GM23338 (cell line): ENCODE data around the gene MESD. TPM values are rescaled to one million over a fixed set of nuclear protein-coding genes. Genes with fewer than 3 reads are reported as not detected.

Experiments used
- ATAC-seq: fragments of 200-7000 bp; cut with Tn5 transposase; 3 replicates; pipeline ENCODE4 v1.9.1; 2020
- DNase-seq: peaks from one replicate; pipeline ENCODE4 v3.0.0-alpha.2; 2015; ENCODE audit warnings: low spot score
- H2AFZ ChIP-seq: fragments of 200-600 bp; sonication (generic); 2 replicates; pipeline ENCODE4 v1.8.0; 2016; ENCODE audit warnings: antibody characterized with exemption, mild to moderate bottlenecking, moderate library complexity
- H3F3A ChIP-seq: fragments of 200-600 bp; sonication (generic); replicated peaks from 2 replicates; pipeline ENCODE4 v1.8.0; 2017; ENCODE audit warnings: antibody characterized with exemption, mixed run types, low read depth
- H3K27ac ChIP-seq: fragments of 200-600 bp; sonication (generic); 2 replicates; pipeline ENCODE4 v1.6.1; 2016; ENCODE audit warnings: low read depth
- H3K27me3 ChIP-seq: fragments of 200-600 bp; sonication (generic); 2 replicates; pipeline ENCODE4 v1.8.0; 2016; ENCODE audit warnings: mild to moderate bottlenecking, mixed run types, moderate library complexity; ENCODE audit not compliant: insufficient read depth
- H3K36me3 ChIP-seq: fragments of 200-600 bp; sonication (generic); 2 replicates; pipeline ENCODE4 v1.8.0; 2016; ENCODE audit warnings: mild to moderate bottlenecking; ENCODE audit not compliant: insufficient read depth
- H3K4me1 ChIP-seq: fragments of 200-600 bp; sonication (generic); 2 replicates; pipeline ENCODE4 v1.8.0; 2016; ENCODE audit warnings: mild to moderate bottlenecking, moderate library complexity; ENCODE audit not compliant: insufficient read depth
- H3K4me2 ChIP-seq: fragments of 200-600 bp; sonication (generic); 2 replicates; pipeline ENCODE4 v1.7.1; 2017; ENCODE audit warnings: mixed run types
- H3K4me3 ChIP-seq: fragments of 200-600 bp; sonication (generic); 2 replicates; pipeline ENCODE4 v1.6.1; 2016; ENCODE audit warnings: mixed run types
- H3K79me2 ChIP-seq: fragments of 200-600 bp; sonication (generic); replicated peaks from 2 replicates; pipeline ENCODE4 v1.8.0; 2017; ENCODE audit warnings: mild to moderate bottlenecking; ENCODE audit not compliant: insufficient read depth
- H3K9me2 ChIP-seq: fragments of 200-600 bp; sonication (generic); 2 replicates; pipeline ENCODE4 v1.8.0; 2017; ENCODE audit not compliant: insufficient read depth
- H4K20me1 ChIP-seq: fragments of 200-600 bp; sonication (generic); replicated peaks from 2 replicates; pipeline ENCODE4 v1.8.0; 2017; ENCODE audit warnings: mild to moderate bottlenecking; ENCODE audit not compliant: insufficient read depth
- H3K27ac Mint-ChIP-seq: 2 replicates; pipeline ENCODE4 v1.8.0; 2020; ENCODE audit warnings: inconsistent platforms, mild to moderate bottlenecking, moderate library complexity, mixed read lengths
- H3K27me3 Mint-ChIP-seq: 3 replicates; pipeline ENCODE4 v1.8.0; 2022; ENCODE audit warnings: low read depth, mild to moderate bottlenecking, moderate library complexity, mixed read lengths, inconsistent platforms; ENCODE audit not compliant: insufficient read depth, poor library complexity
- H3K36me3 Mint-ChIP-seq: 3 replicates; pipeline ENCODE4 v1.8.0; 2021; ENCODE audit warnings: low read depth, mild to moderate bottlenecking, inconsistent platforms, moderate library complexity, mixed read lengths
- H3K4me1 Mint-ChIP-seq: 3 replicates; pipeline ENCODE4 v1.8.0; 2020; ENCODE audit warnings: mild to moderate bottlenecking, inconsistent platforms, mixed read lengths
- H3K4me3 Mint-ChIP-seq: 3 replicates; pipeline ENCODE4 v1.8.0; 2021; ENCODE audit warnings: moderate library complexity, mild to moderate bottlenecking, inconsistent platforms, mixed read lengths
- H3K9me3 Mint-ChIP-seq: 3 replicates; pipeline ENCODE4 v1.8.0; 2020; ENCODE audit warnings: moderate library complexity, mild to moderate bottlenecking, inconsistent platforms, mixed read lengths
- EZH2 ChIP-seq: fragments of 200-600 bp; sonication (generic); IDR thresholded peaks from one replicate; pipeline ENCODE4 v1.8.0; 2017; ENCODE audit warnings: antibody characterized with exemption, mild to moderate bottlenecking, low read depth; ENCODE audit not compliant: unreplicated experiment
- JUNB ChIP-seq: IDR thresholded peaks from one replicate; pipeline ENCODE4 v1.6.1; 2016; ENCODE audit warnings: antibody characterized with exemption; ENCODE audit not compliant: unreplicated experiment
- POLR2AphosphoS5 ChIP-seq: IDR thresholded peaks from 2 replicates; pipeline ENCODE4 v1.6.1; 2016; ENCODE audit warnings: antibody characterized with exemption, low read depth
- STAT1 ChIP-seq: IDR thresholded peaks from one replicate; pipeline ENCODE4 v1.6.1; 2016; ENCODE audit warnings: antibody characterized with exemption; ENCODE audit not compliant: unreplicated experiment
- polyA plus RNA-seq: library from polyadenylated mRNA; unstranded; fragments of >200 nt; fragmentation: Nextera tagmentation; extraction: Ambion mirVana; gene quantifications from 2 replicates; pipeline ENCODE4 v1.2.1, GENCODE V29; 2016
- total RNA-seq: library from RNA; depleted of rRNA; stranded (reverse); fragments of >200 nt; shearing (Covaris generic); gene quantifications from 2 replicates; pipeline ENCODE4 v1.2.3, GENCODE V29; 2014
- TF ChIP-seq, protein P1 (sequence below): fragments of 250-450 bp; sonication (Bioruptor Pico); IDR thresholded peaks from 2 replicates; pipeline ENCODE4 v1.5.0; 2020; ENCODE audit warnings: mild to moderate bottlenecking, moderate library complexity
- TF ChIP-seq, protein P2 (sequence below): IDR thresholded peaks from 2 replicates; pipeline ENCODE4 v1.6.1; 2016; ENCODE audit warnings: antibody characterized with exemption
- TF ChIP-seq, protein P3 (sequence below): IDR thresholded peaks from one replicate; pipeline ENCODE4 v1.6.1; 2018; ENCODE audit warnings: antibody characterized with exemption; ENCODE audit not compliant: unreplicated experiment

Gene MESD
- total and polyA plus RNA-seq, 2 experiments from 2014 or later = 25.6 to 52.7 TPM

DNA sequence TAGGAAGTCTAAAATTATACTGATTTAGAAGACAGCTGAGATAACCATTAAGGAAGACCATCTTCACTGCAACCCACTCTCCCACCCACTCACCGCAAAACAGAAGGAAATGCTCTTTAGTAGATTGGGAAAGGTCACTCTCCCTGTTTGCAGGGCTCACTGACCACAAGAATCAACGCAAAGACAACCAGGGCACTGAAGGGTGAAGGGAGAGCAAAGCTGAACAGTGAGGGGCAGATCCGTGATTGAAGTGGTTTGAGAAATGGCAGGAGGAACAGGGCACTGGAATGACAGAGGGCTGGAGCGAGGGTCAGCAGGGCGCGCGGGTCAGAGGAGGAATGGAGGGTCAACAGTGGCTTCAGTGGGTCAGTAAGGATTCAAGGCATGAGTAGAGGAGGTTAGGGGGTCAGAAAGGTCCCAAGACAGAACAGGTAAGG is 520 bp downstream of the MESD start:
- Mint-ChIP-seq H3K4me1 (peaks cover 35% of the 10 kb centered on the region), H3K27me3 (peaks cover 7% of the 10 kb centered on the region), H3K36me3 (no peaks in the 10 kb centered on the region; the same call in 2 of the 3 replicates), H3K9me3 (no peaks in the 10 kb centered on the region), H3K4me3 (peak overlapping the region; percentile 97), H3K27ac (peak overlapping the region; percentile 99)
- H3F3A ChIP-seq = no peaks in the 10 kb centered on the region
- ATAC-seq (peak; percentile 57), DNase-seq (no peak)
- peaks cover 42% of the 10 kb centered on the region for H3K4me1 ChIP-seq
- no peaks in the 10 kb centered on the region for H3K27me3 ChIP-seq
- no peaks in the 10 kb centered on the region for H3K36me3 ChIP-seq
- no peak for TF ChIP-seq STAT1
- TF ChIP-seq EZH2 = no peak
- TF ChIP-seq, protein P1, sequence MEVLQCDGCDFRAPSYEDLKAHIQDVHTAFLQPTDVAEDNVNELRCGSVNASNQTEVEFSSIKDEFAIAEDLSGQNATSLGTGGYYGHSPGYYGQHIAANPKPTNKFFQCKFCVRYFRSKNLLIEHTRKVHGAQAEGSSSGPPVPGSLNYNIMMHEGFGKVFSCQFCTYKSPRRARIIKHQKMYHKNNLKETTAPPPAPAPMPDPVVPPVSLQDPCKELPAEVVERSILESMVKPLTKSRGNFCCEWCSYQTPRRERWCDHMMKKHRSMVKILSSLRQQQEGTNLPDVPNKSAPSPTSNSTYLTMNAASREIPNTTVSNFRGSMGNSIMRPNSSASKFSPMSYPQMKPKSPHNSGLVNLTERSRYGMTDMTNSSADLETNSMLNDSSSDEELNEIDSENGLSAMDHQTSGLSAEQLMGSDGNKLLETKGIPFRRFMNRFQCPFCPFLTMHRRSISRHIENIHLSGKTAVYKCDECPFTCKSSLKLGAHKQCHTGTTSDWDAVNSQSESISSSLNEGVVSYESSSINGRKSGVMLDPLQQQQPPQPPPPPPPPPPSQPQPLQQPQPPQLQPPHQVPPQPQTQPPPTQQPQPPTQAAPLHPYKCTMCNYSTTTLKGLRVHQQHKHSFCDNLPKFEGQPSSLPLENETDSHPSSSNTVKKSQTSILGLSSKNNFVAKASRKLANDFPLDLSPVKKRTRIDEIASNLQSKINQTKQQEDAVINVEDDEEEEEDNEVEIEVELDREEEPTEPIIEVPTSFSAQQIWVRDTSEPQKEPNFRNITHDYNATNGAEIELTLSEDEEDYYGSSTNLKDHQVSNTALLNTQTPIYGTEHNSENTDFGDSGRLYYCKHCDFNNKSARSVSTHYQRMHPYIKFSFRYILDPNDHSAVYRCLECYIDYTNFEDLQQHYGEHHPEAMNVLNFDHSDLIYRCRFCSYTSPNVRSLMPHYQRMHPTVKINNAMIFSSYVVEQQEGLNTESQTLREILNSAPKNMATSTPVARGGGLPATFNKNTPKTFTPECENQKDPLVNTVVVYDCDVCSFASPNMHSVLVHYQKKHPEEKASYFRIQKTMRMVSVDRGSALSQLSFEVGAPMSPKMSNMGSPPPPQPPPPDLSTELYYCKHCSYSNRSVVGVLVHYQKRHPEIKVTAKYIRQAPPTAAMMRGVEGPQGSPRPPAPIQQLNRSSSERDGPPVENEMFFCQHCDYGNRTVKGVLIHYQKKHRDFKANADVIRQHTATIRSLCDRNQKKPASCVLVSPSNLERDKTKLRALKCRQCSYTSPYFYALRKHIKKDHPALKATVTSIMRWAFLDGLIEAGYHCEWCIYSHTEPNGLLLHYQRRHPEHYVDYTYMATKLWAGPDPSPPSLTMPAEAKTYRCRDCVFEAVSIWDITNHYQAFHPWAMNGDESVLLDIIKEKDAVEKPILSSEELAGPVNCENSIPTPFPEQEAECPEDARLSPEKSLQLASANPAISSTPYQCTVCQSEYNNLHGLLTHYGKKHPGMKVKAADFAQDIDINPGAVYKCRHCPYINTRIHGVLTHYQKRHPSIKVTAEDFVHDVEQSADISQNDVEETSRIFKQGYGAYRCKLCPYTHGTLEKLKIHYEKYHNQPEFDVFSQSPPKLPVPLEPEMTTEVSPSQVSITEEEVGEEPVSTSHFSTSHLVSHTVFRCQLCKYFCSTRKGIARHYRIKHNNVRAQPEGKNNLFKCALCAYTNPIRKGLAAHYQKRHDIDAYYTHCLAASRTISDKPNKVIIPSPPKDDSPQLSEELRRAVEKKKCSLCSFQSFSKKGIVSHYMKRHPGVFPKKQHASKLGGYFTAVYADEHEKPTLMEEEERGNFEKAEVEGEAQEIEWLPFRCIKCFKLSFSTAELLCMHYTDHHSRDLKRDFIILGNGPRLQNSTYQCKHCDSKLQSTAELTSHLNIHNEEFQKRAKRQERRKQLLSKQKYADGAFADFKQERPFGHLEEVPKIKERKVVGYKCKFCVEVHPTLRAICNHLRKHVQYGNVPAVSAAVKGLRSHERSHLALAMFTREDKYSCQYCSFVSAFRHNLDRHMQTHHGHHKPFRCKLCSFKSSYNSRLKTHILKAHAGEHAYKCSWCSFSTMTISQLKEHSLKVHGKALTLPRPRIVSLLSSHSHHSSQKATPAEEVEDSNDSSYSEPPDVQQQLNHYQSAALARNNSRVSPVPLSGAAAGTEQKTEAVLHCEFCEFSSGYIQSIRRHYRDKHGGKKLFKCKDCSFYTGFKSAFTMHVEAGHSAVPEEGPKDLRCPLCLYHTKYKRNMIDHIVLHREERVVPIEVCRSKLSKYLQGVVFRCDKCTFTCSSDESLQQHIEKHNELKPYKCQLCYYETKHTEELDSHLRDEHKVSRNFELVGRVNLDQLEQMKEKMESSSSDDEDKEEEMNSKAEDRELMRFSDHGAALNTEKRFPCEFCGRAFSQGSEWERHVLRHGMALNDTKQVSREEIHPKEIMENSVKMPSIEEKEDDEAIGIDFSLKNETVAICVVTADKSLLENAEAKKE (CRISPR knock-in tag) = no peak
- TF ChIP-seq JUNB = no peak
- TF ChIP-seq POLR2AphosphoS5 = no peak
- H3K27ac ChIP-seq = peak overlapping the region; percentile 90
- H3K79me2 ChIP-seq = peaks cover 54% of the 10 kb centered on the region
- H3K9me2 ChIP-seq = no peaks in the 10 kb centered on the region
- H3K4me2 ChIP-seq = peak overlapping the region; percentile 100
- H2AFZ ChIP-seq = peak overlapping the region; percentile 66; the same call in 1 of the 2 replicates
- H4K20me1 ChIP-seq = peaks cover 32% of the 10 kb centered on the region
- H3K4me3 ChIP-seq = peak overlapping the region; percentile 99

DNA sequence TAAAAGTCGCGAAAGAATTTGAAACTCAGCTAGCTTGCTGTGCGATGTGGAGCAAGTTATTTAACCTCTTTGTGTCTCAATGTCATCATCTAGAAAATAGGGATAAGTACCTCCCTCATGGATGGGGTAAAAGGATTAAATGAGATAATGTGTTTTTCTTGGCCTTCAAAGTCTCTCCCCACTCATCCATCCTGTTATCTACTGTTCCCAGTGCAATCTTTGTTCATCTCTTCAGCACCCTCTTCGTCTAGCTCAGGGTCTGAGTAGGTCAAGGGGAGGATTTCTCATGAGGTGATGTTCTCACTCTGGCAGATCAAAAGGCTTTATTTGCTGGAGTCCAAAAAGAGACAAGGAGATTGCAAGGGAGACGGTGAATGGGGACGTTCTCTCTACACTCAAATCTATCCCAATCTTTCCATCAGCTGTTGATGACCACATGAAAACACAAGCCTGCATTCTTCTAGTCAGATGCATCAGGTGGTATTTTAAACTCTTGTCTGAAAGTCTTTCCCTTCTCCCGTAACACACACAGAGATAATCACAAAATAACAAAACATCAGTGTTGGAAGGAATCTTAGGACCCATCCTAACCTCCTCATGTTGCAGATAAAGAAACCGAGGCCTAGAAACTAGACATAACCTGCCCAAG is 1.3 kb downstream of the MESD start:
- Histone ChIP-seq H3K27ac (no peak overlapping the region; the same call in 1 of the 2 replicates), H3K4me1 (peaks cover 42% of the 10 kb centered on the region), H3K27me3 (no peaks in the 10 kb centered on the region), H3K79me2 (peaks cover 62% of the 10 kb centered on the region), H4K20me1 (peaks cover 36% of the 10 kb centered on the region), H3K4me3 (peak overlapping the region; percentile 99), H3F3A (no peaks in the 10 kb centered on the region), H3K4me2 (peak overlapping the region; percentile 100), H3K36me3 (no peaks in the 10 kb centered on the region), H2AFZ (no peak overlapping the region), H3K9me2 (no peaks in the 10 kb centered on the region)
- H3K4me3 Mint-ChIP-seq = peak overlapping the region; percentile 97
- H3K36me3 Mint-ChIP-seq = no peaks in the 10 kb centered on the region; the same call in 2 of the 3 replicates
- no peak for DNase-seq
- H3K4me1 Mint-ChIP-seq = peaks cover 35% of the 10 kb centered on the region
- H3K27ac Mint-ChIP-seq = no peak overlapping the region
- peaks cover 7% of the 10 kb centered on the region for H3K27me3 Mint-ChIP-seq
- H3K9me3 Mint-ChIP-seq = no peaks in the 10 kb centered on the region
- ATAC-seq = no peak
- TF ChIP-seq, protein P2, sequence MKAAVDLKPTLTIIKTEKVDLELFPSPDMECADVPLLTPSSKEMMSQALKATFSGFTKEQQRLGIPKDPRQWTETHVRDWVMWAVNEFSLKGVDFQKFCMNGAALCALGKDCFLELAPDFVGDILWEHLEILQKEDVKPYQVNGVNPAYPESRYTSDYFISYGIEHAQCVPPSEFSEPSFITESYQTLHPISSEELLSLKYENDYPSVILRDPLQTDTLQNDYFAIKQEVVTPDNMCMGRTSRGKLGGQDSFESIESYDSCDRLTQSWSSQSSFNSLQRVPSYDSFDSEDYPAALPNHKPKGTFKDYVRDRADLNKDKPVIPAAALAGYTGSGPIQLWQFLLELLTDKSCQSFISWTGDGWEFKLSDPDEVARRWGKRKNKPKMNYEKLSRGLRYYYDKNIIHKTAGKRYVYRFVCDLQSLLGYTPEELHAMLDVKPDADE = no peak
- no peak for TF ChIP-seq POLR2AphosphoS5
- TF ChIP-seq, protein P3, sequence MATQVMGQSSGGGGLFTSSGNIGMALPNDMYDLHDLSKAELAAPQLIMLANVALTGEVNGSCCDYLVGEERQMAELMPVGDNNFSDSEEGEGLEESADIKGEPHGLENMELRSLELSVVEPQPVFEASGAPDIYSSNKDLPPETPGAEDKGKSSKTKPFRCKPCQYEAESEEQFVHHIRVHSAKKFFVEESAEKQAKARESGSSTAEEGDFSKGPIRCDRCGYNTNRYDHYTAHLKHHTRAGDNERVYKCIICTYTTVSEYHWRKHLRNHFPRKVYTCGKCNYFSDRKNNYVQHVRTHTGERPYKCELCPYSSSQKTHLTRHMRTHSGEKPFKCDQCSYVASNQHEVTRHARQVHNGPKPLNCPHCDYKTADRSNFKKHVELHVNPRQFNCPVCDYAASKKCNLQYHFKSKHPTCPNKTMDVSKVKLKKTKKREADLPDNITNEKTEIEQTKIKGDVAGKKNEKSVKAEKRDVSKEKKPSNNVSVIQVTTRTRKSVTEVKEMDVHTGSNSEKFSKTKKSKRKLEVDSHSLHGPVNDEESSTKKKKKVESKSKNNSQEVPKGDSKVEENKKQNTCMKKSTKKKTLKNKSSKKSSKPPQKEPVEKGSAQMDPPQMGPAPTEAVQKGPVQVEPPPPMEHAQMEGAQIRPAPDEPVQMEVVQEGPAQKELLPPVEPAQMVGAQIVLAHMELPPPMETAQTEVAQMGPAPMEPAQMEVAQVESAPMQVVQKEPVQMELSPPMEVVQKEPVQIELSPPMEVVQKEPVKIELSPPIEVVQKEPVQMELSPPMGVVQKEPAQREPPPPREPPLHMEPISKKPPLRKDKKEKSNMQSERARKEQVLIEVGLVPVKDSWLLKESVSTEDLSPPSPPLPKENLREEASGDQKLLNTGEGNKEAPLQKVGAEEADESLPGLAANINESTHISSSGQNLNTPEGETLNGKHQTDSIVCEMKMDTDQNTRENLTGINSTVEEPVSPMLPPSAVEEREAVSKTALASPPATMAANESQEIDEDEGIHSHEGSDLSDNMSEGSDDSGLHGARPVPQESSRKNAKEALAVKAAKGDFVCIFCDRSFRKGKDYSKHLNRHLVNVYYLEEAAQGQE = no peak
